Raji (cell line): ENCODE data around the gene ERCC1.

Source experiments
- POLR2A ChIP-seq: IDR thresholded peaks from 2 replicates; pipeline ENCODE4 v1.6.1; 2011; ENCODE audit warnings: low read depth, low read length, control low read depth; ENCODE audit not compliant: insufficient read depth

The ERCC1 gene

DNA sequence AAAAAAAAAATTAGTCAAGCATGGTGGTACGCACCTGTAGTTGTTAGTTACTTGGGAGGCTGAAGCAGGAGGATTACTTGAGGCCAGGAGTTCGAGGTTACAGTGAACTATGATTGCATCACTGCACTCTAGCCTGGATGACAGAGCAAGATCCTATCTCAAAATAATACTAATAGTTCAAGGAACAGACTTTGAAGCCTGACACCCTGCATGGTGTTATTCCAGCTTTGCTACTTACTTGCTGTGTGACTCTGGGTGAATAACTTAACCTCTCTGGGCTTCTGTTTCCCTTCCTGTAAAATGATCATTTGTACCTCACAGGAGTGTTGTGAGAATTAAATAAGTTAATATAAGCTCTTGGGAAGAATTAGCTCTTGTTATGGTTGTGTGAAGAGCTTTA lies 40.6 kb upstream of the ERCC1 start:
- no peak for TF ChIP-seq POLR2A

DNA sequence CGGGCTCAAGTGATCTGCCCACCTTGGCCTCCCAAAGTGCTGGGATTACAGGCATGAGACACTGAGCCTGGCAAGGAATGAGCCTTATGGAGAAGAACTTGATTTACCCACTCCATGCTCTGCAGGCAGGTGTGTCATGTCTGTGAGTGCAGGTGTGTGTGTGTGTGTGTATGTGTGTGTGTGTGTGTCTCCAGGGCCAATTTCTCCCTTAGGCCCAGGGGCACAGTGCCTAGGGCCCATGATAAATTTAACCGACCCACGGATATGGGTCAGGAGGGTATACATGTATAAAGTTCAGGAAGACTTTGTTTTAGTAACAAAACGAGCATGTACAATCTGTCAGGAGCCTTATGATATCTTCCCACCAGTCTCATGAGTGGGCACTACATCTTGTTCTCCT lies 39.5 kb upstream of the ERCC1 start:
- no peak for TF ChIP-seq POLR2A

DNA sequence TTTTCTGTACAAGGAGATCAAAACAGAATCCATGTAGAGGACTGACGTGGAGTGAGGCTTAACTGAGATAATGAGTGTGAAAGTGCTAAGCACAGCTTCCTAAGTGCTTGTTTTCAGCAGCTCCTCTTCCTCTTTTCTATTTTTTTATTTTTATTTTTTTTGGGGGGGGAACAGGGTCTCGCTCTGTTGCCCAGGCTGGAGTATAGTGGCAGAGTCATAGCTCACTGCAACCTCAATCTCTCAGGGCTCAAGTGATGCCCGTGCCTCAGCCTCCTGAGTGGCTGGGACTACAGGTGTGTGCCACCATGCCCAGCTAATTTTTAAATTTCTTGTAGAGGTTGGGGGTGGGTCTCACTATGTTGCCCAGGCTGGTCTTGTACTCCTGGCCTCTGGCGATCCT lies 38.5 kb upstream of the ERCC1 start:
- no peak for TF ChIP-seq POLR2A

DNA sequence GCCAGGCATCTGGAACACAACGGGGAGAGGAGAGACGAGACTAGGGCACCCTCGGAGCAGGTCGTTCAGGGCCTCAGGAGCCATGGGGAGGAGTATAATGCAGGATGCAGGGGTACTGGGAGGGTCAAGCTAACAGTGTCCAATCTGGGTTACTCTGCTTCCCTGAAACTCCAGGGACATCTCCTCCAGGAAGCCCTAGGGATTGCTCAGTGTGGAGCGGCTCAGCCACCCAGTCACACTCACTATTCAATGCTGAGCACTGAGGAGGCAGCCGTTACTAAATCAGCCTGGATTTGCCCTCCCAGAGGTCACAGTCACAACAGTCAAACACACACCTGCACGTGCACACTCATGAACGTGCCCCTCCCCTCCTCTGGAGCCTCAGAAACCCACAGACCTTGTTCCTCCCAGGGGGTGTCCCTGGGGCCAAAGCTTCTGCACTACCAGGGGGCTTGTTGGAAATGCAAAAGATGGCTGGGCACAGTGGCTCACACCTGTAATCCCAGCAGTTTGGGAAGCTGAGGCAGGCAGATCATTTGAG lies 37.2 kb upstream of the ERCC1 start:
- no peak for TF ChIP-seq POLR2A

DNA sequence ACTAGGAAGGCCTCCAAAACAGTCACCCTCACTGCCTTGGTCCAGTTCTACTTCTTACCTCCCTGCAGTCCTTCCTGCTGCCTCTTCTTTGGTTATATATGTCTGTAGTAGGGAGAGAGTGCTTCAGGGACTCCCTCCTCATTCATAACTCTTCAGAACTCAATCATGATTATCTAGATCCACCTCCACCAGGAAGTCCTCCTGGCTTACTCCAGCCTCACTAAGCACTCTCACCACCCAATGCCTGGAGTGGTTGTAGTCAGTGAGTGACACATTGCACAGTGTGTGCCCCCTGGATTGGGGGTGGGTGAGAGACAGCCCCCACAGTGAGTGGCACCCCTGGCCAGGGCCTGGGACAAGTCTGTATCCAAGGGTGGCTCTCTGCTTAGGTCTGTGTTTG lies 34.1 kb upstream of the ERCC1 start:
- no peak for TF ChIP-seq POLR2A

DNA sequence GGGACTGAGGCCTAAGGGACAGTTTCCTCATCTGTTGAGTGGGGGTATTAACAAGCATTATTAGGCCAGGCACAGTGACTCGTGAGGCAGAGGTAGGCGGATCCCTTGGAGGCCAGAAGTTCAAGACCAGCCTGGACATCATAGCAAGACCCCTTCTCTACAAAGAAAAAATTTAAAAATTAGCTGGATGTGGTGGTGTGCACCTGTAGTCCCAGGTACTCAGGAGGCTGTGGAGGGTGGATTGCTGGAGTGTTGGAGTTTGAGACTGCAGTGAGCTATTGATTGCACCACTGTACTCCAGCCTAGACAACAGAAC lies 32.7 kb upstream of the ERCC1 start:
- TF ChIP-seq POLR2A: no peak

DNA sequence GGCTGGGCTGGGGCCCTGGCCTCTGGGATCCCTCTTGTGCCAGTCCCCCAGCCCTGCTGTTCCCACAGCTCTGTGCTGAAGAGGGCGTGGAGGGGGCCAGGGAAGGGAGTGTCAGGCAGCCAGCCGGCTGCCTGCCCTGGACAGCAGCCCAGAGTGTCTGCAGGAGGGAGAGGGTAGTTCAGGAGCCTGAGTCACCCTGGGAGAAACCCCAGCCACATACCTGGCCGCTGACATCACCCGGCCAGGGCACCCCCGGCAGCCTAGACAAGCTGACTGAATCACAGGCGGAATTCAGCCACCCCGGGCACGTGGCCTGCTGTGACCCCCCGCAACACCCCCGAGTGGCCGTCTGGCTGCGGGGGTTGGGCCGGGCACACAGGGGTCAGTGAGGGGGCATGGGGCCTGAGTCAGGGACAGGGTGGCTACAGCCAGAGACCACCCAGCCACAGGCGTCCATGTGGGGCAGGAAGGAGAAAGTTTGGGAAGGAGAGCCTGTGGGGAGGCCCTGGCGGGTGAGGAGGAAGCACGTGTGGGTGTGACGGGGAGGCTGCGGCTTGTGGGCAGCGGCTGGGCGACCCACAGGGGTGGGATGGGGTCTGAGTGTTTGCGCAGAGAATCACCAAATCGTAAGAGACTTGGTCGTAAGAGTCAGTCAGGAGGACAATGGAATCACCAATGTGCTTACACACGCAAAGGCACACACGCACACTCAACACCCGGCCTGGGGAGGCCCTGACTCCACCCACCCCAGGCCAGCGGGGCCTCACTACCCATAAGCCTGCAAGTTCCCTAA lies 32.2 kb upstream of the ERCC1 start:
- no peak for TF ChIP-seq POLR2A

DNA sequence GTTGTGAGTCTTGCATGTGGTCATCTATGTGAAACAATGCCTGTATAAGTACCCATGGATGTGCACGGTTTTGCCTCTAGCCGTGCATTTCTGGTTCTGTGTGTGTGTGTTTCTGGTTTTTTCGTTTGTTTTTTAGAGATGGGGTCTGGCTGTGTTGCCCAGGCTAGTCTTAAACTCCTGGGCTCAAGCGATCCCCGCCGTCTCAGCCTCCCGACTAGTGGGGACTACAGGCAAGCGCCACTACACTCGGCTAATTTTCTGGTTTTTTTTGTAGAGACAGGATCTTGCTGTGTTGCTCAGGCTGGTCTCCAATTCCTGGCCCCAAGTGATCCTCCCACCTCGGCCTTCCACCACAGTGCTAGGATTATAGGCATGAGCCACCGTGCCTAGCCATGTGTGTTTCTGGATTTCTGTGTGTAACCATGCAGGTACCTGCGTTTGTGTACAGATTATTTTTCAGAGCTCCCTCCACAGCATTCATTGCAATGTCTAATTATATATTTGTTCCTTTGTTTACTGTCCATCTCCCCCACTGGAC lies 28.2 kb upstream of the ERCC1 start:
- TF ChIP-seq POLR2A: no peak

DNA sequence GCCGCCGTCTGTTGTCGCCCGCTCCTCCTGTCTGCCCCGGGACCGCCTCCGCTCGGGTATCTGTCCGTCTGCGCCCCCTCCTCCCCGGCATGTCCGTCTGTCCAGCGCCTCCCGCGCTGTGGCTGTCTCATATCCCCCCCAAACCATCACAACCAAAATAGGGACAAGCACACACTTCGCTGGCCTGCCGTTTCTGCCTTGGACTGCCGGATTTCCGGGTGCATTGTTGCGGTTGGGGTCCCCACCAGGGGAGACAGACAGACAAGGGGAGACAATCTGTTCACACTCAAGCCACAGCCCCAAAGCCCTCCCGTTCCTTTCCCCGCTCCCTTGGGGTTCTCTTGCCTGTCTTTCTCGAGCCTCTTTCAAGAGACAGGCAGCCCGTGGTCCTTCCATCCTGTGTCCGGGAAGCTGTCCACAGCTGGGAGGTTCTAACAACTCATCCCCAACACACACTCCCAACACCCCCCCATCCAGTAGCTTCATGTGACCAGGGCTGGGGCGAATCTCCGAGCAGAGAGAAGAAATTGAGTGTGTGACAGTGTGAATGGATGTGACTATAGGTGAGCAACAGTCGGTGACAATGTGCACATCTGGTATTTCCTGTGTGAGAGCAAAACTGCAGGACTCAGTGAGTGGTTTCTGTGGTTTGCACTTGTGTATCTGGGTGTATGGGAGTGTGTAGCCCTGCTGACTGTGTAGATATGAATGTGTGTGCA lies 27.6 kb upstream of the ERCC1 start:
- TF ChIP-seq POLR2A: no peak; the same call in 1 of the 2 replicates

DNA sequence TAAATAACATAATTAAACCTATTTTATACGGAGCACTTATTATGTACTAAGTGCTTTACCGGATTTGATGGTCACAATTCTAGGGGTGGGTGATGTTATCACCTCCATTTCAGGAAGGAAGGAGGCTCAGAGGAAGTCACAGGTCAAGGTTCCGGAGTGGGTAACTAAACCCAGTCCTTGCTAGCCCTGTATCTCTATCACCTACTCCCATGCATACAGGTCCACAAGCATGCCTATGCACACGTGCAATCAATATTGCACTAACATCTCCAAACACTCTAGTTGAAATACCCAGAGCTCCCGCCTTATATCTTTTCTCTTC lies 26.3 kb upstream of the ERCC1 start:
- TF ChIP-seq POLR2A: peak; percentile 70

DNA sequence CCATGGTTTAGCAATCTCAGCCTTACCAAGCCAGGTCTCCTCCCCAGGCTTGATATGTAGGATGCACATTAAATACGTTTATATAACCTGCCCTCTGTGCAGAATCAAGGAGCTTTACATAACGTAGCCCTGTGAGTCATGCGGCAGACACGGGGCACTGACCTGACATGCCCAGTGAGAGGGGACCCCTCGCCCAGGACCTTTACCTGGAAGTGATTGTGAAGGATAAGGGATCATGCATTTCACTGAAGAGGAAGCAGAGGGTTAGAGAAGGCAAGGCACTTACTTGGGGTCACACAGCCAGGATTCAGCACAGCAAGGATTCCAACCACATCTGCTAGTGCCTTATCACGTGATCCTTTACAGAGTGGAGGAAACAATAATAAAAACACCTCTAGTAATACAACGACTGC lies 25.2 kb upstream of the ERCC1 start:
- no peak for TF ChIP-seq POLR2A

DNA sequence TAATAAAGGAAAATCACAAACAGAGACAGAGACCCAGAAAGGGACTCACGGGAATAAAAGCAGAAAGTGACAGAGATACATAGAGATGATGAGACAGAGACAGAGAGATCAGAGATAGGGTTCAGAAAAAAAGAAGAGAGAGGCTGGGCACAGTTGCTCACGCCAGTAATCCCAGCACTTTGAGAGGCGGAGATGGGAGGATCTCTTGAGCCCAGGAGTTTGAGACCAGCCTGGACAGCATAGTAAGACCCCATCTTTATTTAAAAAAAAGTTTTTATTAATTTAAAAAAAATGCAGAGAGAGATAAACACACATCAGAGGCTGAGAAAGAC lies 24.7 kb upstream of the ERCC1 start:
- no peak for TF ChIP-seq POLR2A

DNA sequence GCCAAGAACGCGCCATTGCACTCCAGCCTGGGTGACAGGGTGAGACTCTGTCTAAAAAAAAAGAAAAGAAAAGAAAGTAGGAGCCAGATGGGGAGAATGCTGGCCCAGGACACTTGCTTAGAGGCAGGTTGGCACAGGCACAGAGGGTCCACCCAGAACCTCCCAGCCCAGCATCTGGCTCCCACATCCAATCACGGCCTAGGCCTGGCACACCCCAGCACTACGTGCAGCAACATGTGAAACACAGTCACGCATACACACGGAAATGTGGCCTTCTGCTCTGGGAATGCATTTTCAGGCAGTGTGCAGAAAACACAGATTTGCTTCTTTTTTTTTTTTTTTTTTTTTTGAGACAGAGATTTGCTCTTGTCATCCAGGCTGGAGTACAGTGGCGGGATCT lies 23.2 kb upstream of the ERCC1 start:
- TF ChIP-seq POLR2A: no peak

DNA sequence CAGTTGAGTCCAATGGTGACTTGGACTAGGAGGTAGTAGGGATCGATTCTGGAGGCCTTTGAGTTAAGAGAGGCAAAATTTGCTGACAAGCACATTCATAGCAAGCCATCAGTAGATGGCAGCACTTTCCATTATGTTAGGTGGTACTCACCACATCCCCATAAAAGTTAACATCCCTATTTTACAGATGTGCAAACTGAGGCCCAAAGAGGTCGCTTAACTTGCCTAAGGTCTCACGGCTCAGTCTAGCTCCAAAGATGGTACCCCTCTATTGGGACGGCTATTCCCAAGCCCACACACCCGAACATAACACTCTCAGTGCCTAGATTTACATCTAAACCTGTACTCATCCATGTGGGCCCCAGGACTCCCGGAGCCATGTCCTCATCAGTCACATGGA lies 22.6 kb upstream of the ERCC1 start:
- TF ChIP-seq POLR2A: no peak

DNA sequence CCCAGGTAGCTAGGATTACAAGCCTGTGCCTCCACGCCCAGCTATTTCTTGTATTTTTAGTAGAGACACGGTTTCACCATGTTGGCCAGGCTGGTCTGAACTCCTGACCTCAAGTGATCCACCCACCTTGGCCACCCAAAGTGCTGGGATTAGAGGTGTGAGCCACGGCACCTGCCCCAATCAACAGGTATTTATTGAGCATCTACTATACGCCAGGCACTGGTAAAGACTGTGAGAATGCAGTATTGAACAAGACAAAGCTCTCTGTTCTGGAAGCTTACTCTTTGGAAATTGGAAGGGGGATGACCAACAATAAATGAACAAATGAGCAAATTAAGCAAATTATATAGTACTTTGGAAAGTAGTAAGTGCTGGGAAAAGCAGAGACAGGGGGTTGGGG lies 21.4 kb upstream of the ERCC1 start:
- no peak for TF ChIP-seq POLR2A

DNA sequence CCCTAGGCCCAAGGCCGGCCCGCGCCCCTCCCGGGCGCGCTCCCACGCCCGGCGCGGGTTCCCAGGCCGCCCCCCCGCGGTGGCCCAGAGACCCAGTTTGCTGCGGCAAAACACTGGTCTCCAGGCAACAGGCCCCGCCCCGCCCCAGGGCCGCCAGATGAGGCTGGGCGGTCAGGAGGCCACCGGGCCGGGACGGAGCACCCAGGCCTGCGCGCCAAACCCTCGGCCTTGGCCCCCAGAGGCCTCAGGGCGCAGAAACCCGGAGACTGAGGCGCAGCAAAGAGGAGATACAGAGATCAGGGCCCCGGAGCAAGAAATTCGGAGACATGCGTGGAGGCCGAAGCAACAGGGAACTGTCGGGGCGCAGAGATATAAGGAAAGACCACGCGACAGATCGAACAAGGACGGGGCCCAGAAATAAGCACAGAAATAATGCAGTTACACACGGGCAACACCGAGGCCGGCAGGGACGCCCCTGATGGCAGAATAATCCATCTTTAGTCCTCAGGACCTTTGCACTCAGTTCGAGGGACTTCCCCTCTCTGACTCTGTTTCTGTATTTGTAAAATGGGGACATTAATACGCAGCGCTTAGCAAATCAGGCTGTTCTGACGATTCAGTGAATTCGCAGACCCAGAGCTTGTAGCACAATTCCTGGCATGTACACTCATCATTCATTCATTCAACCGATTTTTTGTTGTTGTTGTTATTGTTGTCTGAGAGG lies 20.8 kb upstream of the ERCC1 start:
- peak; percentile 59; the same call in 1 of the 2 replicates for TF ChIP-seq POLR2A

DNA sequence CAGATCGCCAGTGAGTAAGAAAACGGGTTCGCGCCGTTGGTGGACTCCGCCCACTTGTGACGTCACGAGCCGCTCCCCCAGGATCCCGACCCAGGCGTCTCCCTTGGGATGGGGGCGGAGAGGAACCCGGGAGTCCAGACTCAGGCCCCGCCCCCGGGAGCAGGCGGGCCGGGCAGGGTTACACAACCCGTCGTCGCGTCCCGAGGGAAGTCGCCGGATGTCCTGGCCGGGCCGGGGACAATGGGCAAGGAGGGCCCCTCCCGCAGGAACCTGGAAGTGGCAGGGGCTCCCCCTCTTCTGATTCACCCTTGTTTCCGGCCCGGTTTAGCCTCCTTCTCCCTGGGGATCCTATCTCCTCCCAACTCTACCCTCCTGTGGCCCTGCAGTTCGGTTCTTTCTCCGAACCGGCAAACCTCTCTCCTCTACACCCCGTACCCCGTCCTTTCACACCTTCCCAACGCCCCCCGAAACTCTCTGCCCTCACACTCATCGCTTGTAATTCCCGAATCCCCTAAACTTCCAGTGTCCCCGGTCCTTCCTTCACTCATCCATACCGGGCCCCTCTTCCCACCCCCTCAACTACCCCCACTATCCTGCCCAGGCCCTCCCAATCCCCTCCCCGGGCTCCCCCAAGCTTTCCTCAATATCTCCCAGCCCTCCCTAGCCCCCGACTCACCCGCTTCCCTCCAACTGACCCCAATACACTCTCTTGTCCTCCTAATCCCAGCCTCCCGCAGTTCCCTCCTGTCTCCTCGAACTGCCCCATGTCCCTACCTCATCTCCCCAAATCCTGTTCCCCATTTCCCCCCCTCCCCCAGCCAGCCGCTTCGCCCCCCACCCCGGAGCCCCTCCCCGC lies 20.0 kb upstream of the ERCC1 start:
- no peak for TF ChIP-seq POLR2A
